Ascending aorta (tissue), 2 donors: Measurements from ENCODE around the gene ZBTB20. TPM values are rescaled to one million over a fixed set of nuclear protein-coding genes. Genes with fewer than 3 reads are reported as not detected.

Experiments
- DNase-seq, 2 donors: peaks; one replicate each; pipeline ENCODE4 v3.0.0-alpha.2; 2019; ENCODE audit warnings: low spot score in 2 of 2
- H3K27ac ChIP-seq, 2 donors: fragments of 200-600 bp; sonication (generic); one replicate each; pipeline ENCODE4 v1.5.1; 2016 to 2017; ENCODE audit warnings: mild to moderate bottlenecking in 1 of 2
- H3K27me3 ChIP-seq: fragments of 200-600 bp; sonication (generic); one replicate; pipeline ENCODE4 v1.5.1; 2017
- H3K36me3 ChIP-seq, 2 donors: fragments of 200-600 bp; sonication (generic); one replicate each; pipeline ENCODE4 v1.5.1; 2016
- H3K4me1 ChIP-seq, 2 donors: fragments of 200-600 bp; sonication (generic); one replicate each; pipeline ENCODE4 v1.5.1; 2016 to 2017; ENCODE audit warnings: mild to moderate bottlenecking in 1 of 2
- H3K4me3 ChIP-seq, 2 donors: fragments of 200-600 bp; sonication (generic); one replicate each; pipeline ENCODE4 v1.5.1; 2016 to 2017; ENCODE audit warnings: mild to moderate bottlenecking in 1 of 2
- H3K9me3 ChIP-seq, 2 donors: fragments of 200-600 bp; sonication (generic); one replicate each; pipeline ENCODE4 v1.5.1; 2016
- CTCF ChIP-seq, 3 experiments: fragments of 200-600 bp in 2 of 3; fragments of 450-650 bp in 1 of 3; sonication (generic) in 2 of 3; IDR thresholded peaks; one replicate each; pipeline ENCODE4 v1.5.1; 2016 to 2019; ENCODE audit warnings: antibody characterized with exemption in 3 of 3, mild to moderate bottlenecking in 1 of 3, moderate library complexity in 1 of 3
- intact Hi-C: fragments of 100-400 bp; cut with DNase I; formaldehyde crosslinking; loops from one replicate; pipeline ENCODE4 v1.15.1; 2023
- total RNA-seq: library from RNA; depleted of rRNA; stranded (reverse); fragments of >200 nt; gene quantifications from one replicate; pipeline ENCODE4 v1.1.0, GENCODE V29; 2016

ZBTB20 gene
- total RNA-seq, 1 donor from 2014 or later: 60.3 TPM

GRCh38 chr3:114712728-114713492, 434.2 kb downstream of the ZBTB20 start:
- no peak overlapping the region for H3K27ac ChIP-seq
- DNase-seq: no peak

GRCh38 chr3:114711321-114711886, 435.7 kb downstream of the ZBTB20 start:
- intact Hi-C loops: no loop called here
- Histone ChIP-seq H3K9me3 (no peaks in the 10 kb centered on the region), H3K36me3 (no peaks in the 10 kb centered on the region), H3K4me3 (no peak overlapping the region), H3K4me1 (no peaks in the 10 kb centered on the region), H3K27ac (no peak overlapping the region), H3K27me3 (no peaks in the 10 kb centered on the region)
- no peak for TF ChIP-seq CTCF (IDR thresholded peaks at IDR 0.05)
- no peak for DNase-seq

More at GRCh38 chr3:114712728-114713492, 434.2 kb downstream of the ZBTB20 start:
- no peaks in the 10 kb centered on the region for H3K9me3 ChIP-seq
- TF ChIP-seq CTCF (IDR thresholded peaks at IDR 0.05): no peak
- H3K4me3 ChIP-seq: no peak overlapping the region
- intact Hi-C loops: no loop called here
- no peaks in the 10 kb centered on the region for H3K4me1 ChIP-seq
- no peaks in the 10 kb centered on the region for H3K36me3 ChIP-seq
- H3K27me3 ChIP-seq: no peaks in the 10 kb centered on the region

- intact Hi-C loops: no loop called here
- Histone ChIP-seq H3K27ac (no peak overlapping the region), H3K9me3 (no peaks in the 10 kb centered on the region), H3K4me1 (no peaks in the 10 kb centered on the region), H3K4me3 (no peak overlapping the region), H3K36me3 (no peaks in the 10 kb centered on the region), H3K27me3 (no peaks in the 10 kb centered on the region)
- no peak for DNase-seq
- TF ChIP-seq CTCF (IDR thresholded peaks at IDR 0.05): no peak
Measured at GRCh38 chr3:114709102-114709501, 438.0 kb downstream of the ZBTB20 start.

- intact Hi-C loops: no loop called here
- no peaks in the 10 kb centered on the region for H3K4me1 ChIP-seq
- no peak for DNase-seq
Measured at GRCh38 chr3:114707252-114707860, 439.7 kb downstream of the ZBTB20 start.

GRCh38 chr3:114706591-114707232, 440.4 kb downstream of the ZBTB20 start:
- Histone ChIP-seq H3K27ac (no peak overlapping the region), H3K4me3 (no peak overlapping the region), H3K9me3 (no peaks in the 10 kb centered on the region), H3K36me3 (no peaks in the 10 kb centered on the region), H3K4me1 (no peaks in the 10 kb centered on the region), H3K27me3 (no peaks in the 10 kb centered on the region)
- no peak for DNase-seq
- intact Hi-C loops: no loop called here
- TF ChIP-seq CTCF (IDR thresholded peaks at IDR 0.05): no peak

More at GRCh38 chr3:114707252-114707860, 439.7 kb downstream of the ZBTB20 start:
- H3K4me3 ChIP-seq: no peak overlapping the region
- no peak for TF ChIP-seq CTCF (IDR thresholded peaks at IDR 0.05)
- no peak overlapping the region for H3K27ac ChIP-seq
- no peaks in the 10 kb centered on the region for H3K27me3 ChIP-seq
- no peaks in the 10 kb centered on the region for H3K36me3 ChIP-seq
- no peaks in the 10 kb centered on the region for H3K9me3 ChIP-seq
